HepG2 (cell line): ENCODE results near the gene MBLAC1. TPM values are rescaled to one million over a fixed set of nuclear protein-coding genes. Genes with fewer than 3 reads are reported as not detected.

Experiments used
- BRCA1 ChIP-seq: sonication (generic); formaldehyde crosslinking; IDR thresholded peaks from 2 replicates; pipeline ENCODE4 v1.4.0; 2020; ENCODE audit warnings: missing genetic modification reagents
- BRD4 ChIP-seq: sonication (generic); formaldehyde crosslinking; IDR thresholded peaks from 2 replicates; pipeline ENCODE4 v1.4.0; 2020; ENCODE audit warnings: missing genetic modification reagents
- CHD4 ChIP-seq: fragments of 200-600 bp; sonication (generic); IDR thresholded peaks from 2 replicates; pipeline ENCODE4 v1.7.0; 2017; ENCODE audit warnings: mild to moderate bottlenecking, low read length, borderline replicate concordance
- GFI1 ChIP-seq: sonication (generic); formaldehyde crosslinking; IDR thresholded peaks from 2 replicates; pipeline ENCODE4 v1.5.0; 2020; ENCODE audit warnings: missing genetic modification reagents, mild to moderate bottlenecking, borderline replicate concordance
- HDAC6 ChIP-seq: fragments of 200-600 bp; sonication (generic); IDR thresholded peaks from 2 replicates; pipeline ENCODE4 v1.7.0; 2017; ENCODE audit warnings: mild to moderate bottlenecking, antibody characterized with exemption, low read length, low read depth
- KDM4B ChIP-seq: sonication (generic); formaldehyde crosslinking; IDR thresholded peaks from 2 replicates; pipeline ENCODE4 v1.4.0; 2020; ENCODE audit warnings: missing genetic modification reagents
- KLF12 ChIP-seq: sonication (generic); formaldehyde crosslinking; IDR thresholded peaks from 2 replicates; pipeline ENCODE4 v1.4.0; 2020; ENCODE audit warnings: missing genetic modification reagents, borderline replicate concordance
- NBN ChIP-seq: fragments of 450-650 bp; conservative IDR thresholded peaks from 2 replicates; pipeline ENCODE4 v1.6.1; 2017
- PCBP2 ChIP-seq: fragments of 200-400 bp; formaldehyde crosslinking; optimal IDR thresholded peaks from 2 replicates; pipeline ENCODE3; 2018; ENCODE audit warnings: low read length, low read depth; ENCODE audit not compliant: poor library complexity, severe bottlenecking
- PHF5A ChIP-seq: IDR thresholded peaks from one replicate; pipeline ENCODE4 v1.6.1; 2018; ENCODE audit warnings: low read depth, missing genetic modification reagents; ENCODE audit not compliant: unreplicated experiment
- PPARG ChIP-seq: conservative IDR thresholded peaks from 2 replicates; pipeline ENCODE4 v1.6.1; 2016; ENCODE audit warnings: missing biosample characterization, missing genetic modification reagents
- RFXANK ChIP-seq: IDR thresholded peaks from 2 replicates; pipeline ENCODE4 v1.6.1; 2016
- RFXAP ChIP-seq: sonication (generic); formaldehyde crosslinking; IDR thresholded peaks from 2 replicates; pipeline ENCODE4 v1.4.0; 2020; ENCODE audit warnings: missing genetic modification reagents, borderline replicate concordance
- SUZ12 ChIP-seq: fragments of 150-350 bp; IDR thresholded peaks from 2 replicates; pipeline ENCODE4 v1.6.1; 2014; ENCODE audit warnings: low read depth, low read length
- U2AF2 ChIP-seq: fragments of 200-400 bp; formaldehyde crosslinking; IDR thresholded peaks from 2 replicates; pipeline ENCODE4 v1.6.1; 2017; ENCODE audit warnings: low read depth, mild to moderate bottlenecking, low read length
- ZFP36 ChIP-seq: fragments of 150-350 bp; IDR thresholded peaks from 2 replicates; pipeline ENCODE4 v1.6.1; 2018; ENCODE audit warnings: borderline replicate concordance, low read length, low read depth; ENCODE audit not compliant: partially characterized antibody
- ZFP37 ChIP-seq: sonication (generic); formaldehyde crosslinking; IDR thresholded peaks from 2 replicates; pipeline ENCODE4 v1.4.0; 2020; ENCODE audit warnings: missing genetic modification reagents, borderline replicate concordance
- ZFYVE20 ChIP-seq: sonication (generic); formaldehyde crosslinking; IDR thresholded peaks from 2 replicates; pipeline ENCODE4 v1.8.0; 2023; ENCODE audit warnings: low read depth, mild to moderate bottlenecking, moderate library complexity, missing genetic modification reagents, borderline replicate concordance
- ZNF7 ChIP-seq: IDR thresholded peaks from 2 replicates; pipeline ENCODE4 v1.6.1; 2016; ENCODE audit warnings: missing biosample characterization, missing genetic modification reagents
- ZNF878 ChIP-seq: sonication (generic); formaldehyde crosslinking; IDR thresholded peaks from 2 replicates; pipeline ENCODE4 v1.8.1; 2023; ENCODE audit warnings: mild to moderate bottlenecking, missing genetic modification reagents, moderate library complexity
- ZSCAN9 ChIP-seq: IDR thresholded peaks from 2 replicates; pipeline ENCODE4 v1.6.1; 2016; ENCODE audit warnings: borderline replicate concordance
- polyA plus RNA-seq, 8 experiments: library from polyadenylated mRNA; depleted of rRNA in 3 of 8; stranded (reverse) in 7 of 8; unstranded in 1 of 8; fragments of >200 nt; fragmentation: Illumina TruSeq in 4 of 8; extraction: Trizol in 4 of 8; gene quantifications; 2 replicates each; pipeline versions ENCODE4 v1.2.1 to v1.2.3, GENCODE V29; 2011 to 2016; ENCODE audit warnings: low read depth in 4 of 8, missing spikeins in 1 of 8, mixed read lengths in 1 of 8; ENCODE audit not compliant: insufficient read depth in 1 of 8
- total RNA-seq, 5 experiments: library from RNA; depleted of rRNA; stranded (reverse); fragments of >200 nt; fragmentation: Illumina TruSeq; extraction: Trizol; gene quantifications; 2 replicates each; pipeline ENCODE4 v1.2.3, GENCODE V29; 2016; ENCODE audit warnings: low read depth in 1 of 5
- TF ChIP-seq, protein P1 (sequence below): sonication (generic); formaldehyde crosslinking; IDR thresholded peaks from 2 replicates; pipeline ENCODE4 v1.5.1; 2020; ENCODE audit warnings: mild to moderate bottlenecking, missing genetic modification reagents, borderline replicate concordance
- TF ChIP-seq, protein P2 (sequence below): sonication (generic); formaldehyde crosslinking; IDR thresholded peaks from 2 replicates; pipeline ENCODE4 v1.8.0; 2022; ENCODE audit warnings: missing genetic modification reagents, low read depth, mild to moderate bottlenecking, borderline replicate concordance
- TF ChIP-seq, protein P3 (sequence below): sonication (generic); formaldehyde crosslinking; IDR thresholded peaks from 2 replicates; pipeline ENCODE4 v1.8.1; 2023; ENCODE audit warnings: missing genetic modification reagents, inconsistent platforms, borderline replicate concordance
- TF ChIP-seq, protein P4 (sequence below): sonication (generic); formaldehyde crosslinking; IDR thresholded peaks from 2 replicates; pipeline ENCODE4 v1.5.1; 2020; ENCODE audit warnings: missing genetic modification reagents, mild to moderate bottlenecking, borderline replicate concordance

The MBLAC1 gene
- total and polyA plus RNA-seq, 2 of the 13 experiments (the other 11 are each of a cell fraction or from before 2014, with no cell fraction given), result 0.79 to 2.1 TPM

DNA sequence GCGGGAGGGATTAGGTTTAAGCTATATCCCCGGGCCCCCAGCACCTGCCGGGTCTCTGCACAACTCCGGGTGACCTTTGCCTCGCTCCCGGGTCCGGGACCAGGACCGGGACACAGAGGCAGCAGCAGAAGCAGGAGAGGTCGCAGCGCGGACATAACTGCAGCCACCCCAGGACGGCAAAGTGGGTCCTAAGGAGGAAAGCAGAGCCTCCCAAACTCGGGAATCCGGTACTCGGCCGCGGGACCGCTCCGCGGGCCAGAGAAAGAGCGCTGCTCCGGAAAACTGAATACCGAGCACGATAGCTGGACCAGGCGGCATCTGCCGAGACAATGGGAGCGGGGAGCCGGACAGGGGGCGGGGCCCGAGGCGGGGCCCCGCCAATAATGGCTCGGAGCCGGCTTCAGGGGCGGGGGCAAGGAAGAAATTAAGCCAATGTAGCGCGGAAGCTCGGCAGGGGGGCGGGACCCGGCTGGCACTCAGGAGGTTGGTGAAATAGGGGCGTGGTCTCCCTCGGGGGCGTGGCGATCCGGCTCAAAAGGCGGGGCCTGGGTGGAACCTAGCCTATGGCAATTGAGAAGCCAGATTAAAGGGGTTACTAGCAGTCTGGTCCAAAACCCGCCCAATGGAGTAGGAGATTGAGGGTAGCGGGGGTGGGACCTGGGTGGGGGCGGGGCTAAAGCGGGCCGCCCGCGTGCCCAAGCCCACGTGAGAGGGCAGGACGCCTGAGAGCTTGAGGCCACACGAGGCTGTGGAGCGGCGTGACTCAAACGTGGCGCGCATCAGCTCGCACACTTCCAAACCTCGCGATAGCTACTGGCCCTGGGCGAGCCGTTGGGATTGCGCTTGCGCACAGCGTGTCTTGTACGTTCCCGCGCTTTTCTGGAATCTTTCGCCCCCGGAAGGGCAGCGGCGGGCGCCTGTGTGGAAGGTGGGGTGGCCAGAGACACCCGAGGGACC is 50.6 kb downstream of the MBLAC1 start, which contains the start of the genes GPC2 and STAG3 (continued):
- TF ChIP-seq CHD4 (no peak), U2AF2 (no peak), GFI1 (CRISPR knock-in tag) (no peak), PCBP2 (no peak), NBN (no peak), ZSCAN9 (no peak), BRCA1 (CRISPR knock-in tag) (no peak), PHF5A (CRISPR knock-in tag) (no peak), RFXANK (CRISPR knock-in tag) (no peak), SUZ12 (no peak), HDAC6 (no peak), ZFYVE20 (CRISPR knock-in tag) (peak; percentile 84; the same call in 1 of the 2 replicates), BRD4 (CRISPR knock-in tag) (no peak), RFXAP (CRISPR knock-in tag) (no peak), ZNF7 (CRISPR knock-in tag) (no peak), ZFP37 (CRISPR knock-in tag) (no peak), KDM4B (CRISPR knock-in tag) (no peak), ZFP36 (no peak), KLF12 (no peak), ZNF878 (no peak), PPARG (CRISPR knock-in tag) (no peak)
- TF ChIP-seq, protein P1, sequence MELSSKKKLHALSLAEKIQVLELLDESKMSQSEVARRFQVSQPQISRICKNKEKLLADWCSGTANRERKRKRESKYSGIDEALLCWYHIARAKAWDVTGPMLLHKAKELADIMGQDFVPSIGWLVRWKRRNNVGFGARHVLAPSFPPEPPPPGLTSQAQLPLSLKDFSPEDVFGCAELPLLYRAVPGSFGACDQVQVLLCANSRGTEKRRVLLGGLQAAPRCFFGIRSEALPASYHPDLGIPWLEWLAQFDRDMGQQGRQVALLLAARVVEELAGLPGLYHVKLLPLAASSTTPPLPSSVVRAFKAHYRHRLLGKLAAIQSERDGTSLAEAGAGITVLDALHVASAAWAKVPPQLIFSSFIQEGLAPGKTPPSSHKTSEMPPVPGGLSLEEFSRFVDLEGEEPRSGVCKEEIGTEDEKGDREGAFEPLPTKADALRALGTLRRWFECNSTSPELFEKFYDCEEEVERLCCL, result no peak
- TF ChIP-seq, protein P2, sequence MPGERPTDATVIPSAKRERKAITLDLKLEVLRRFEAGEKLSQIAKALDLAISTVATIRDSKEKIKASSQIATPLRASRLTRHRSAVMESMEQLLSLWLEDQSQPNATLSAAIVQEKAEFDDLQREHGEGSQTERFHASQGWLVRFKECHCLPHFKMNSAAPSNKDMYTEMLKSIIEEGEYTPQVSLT, result no peak
- TF ChIP-seq, protein P3, sequence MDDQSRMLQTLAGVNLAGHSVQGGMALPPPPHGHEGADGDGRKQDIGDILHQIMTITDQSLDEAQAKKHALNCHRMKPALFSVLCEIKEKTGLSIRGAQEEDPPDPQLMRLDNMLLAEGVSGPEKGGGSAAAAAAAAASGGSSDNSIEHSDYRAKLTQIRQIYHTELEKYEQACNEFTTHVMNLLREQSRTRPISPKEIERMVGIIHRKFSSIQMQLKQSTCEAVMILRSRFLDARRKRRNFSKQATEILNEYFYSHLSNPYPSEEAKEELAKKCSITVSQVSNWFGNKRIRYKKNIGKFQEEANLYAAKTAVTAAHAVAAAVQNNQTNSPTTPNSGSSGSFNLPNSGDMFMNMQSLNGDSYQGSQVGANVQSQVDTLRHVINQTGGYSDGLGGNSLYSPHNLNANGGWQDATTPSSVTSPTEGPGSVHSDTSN (CRISPR knock-in tag), result no peak
- TF ChIP-seq, protein P4, sequence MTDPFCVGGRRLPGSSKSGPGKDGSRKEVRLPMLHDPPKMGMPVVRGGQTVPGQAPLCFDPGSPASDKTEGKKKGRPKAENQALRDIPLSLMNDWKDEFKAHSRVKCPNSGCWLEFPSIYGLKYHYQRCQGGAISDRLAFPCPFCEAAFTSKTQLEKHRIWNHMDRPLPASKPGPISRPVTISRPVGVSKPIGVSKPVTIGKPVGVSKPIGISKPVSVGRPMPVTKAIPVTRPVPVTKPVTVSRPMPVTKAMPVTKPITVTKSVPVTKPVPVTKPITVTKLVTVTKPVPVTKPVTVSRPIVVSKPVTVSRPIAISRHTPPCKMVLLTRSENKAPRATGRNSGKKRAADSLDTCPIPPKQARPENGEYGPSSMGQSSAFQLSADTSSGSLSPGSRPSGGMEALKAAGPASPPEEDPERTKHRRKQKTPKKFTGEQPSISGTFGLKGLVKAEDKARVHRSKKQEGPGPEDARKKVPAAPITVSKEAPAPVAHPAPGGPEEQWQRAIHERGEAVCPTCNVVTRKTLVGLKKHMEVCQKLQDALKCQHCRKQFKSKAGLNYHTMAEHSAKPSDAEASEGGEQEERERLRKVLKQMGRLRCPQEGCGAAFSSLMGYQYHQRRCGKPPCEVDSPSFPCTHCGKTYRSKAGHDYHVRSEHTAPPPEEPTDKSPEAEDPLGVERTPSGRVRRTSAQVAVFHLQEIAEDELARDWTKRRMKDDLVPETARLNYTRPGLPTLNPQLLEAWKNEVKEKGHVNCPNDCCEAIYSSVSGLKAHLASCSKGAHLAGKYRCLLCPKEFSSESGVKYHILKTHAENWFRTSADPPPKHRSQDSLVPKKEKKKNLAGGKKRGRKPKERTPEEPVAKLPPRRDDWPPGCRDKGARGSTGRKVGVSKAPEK (CRISPR knock-in tag), result no peak
